Measurements from ENCODE around the gene PRKACA. TPM values are rescaled to one million over a fixed set of nuclear protein-coding genes. Genes with fewer than 3 reads are reported as not detected.

The PRKACA gene
- total and polyA plus RNA-seq, 2 donors (not counting 3 experiments of a cell fraction or from before 2014, with no cell fraction given), result 44.2 to 97.5 TPM

DNA sequence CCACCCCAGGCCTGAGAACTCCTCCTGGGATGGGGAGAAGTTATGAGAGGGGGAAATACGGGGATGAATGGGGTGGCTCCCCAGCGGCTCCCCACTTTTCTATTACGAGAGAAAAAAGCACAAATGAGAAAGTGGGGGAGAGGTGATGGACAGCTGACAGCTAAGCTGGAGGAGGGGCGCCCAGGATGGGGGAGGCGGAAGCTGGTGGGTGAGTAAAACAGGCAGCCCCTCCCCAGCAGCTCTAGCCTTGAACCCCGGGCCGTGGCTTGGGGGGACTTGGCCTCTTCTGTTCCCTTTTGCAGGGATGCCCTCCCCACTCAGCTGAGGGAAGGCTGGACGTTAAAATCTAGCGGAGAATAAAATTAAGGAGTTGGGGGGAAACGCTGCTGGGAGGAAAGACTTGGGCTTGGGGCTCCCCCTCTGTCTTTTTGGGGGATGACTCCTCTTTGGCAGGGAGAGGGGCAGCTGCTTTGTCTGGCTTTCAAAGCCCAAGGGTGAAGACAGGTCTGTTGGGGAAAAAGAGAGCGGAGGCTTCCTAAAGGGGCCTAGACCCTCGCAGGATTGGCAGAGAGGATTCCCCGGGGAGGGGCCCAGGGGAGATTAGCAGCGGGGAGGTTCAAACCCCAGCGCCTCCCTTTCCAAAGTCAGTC is 25.6 kb downstream of the PRKACA start:
- FAIRE-seq (no peak), DNase-seq (ENCODE audit: low read depth, low spot score) (no peak)
- Histone ChIP-seq H3K36me3 (ENCODE audit: control insufficient read depth in 2 of 2, extremely low read depth in 1 of 2, insufficient read depth in 2 of 2, low read length in 2 of 2) (peaks cover 0 to 11% of the 10 kb centered on the region in 2 experiments), H3K9ac (replicated peaks; ENCODE audit: extremely low read depth, insufficient read depth, low read length) (no peak overlapping the region), H3K9me1 (replicated peaks; ENCODE audit: control insufficient read depth, extremely low read depth, insufficient read depth, low read length) (no peaks in the 10 kb centered on the region), H3K4me2 (ENCODE audit: insufficient read depth, low read length) (peak overlapping the region; percentile 94), H3K79me2 (ENCODE audit: control insufficient read depth, insufficient read depth, low read length) (no peaks in the 10 kb centered on the region), H3K27ac (ENCODE audit: insufficient read depth, low read depth, low read length) (no peak overlapping the region), H3K4me1 (ENCODE audit: control insufficient read depth, extremely low read depth, insufficient read depth, low read length) (peaks cover 9% of the 10 kb centered on the region), H2AFZ (ENCODE audit: low read depth, low read length) (no peak overlapping the region), H3K27me3 (ENCODE audit: control insufficient read depth in 2 of 2, insufficient read depth in 2 of 2, low read length in 2 of 2) (no peaks in the 10 kb centered on the region), H3K9me3 (replicated peaks; ENCODE audit: control insufficient read depth, insufficient read depth, low read length) (peaks cover 3% of the 10 kb centered on the region), H4K20me1 (replicated peaks; ENCODE audit: control insufficient read depth, extremely low read depth, insufficient read depth, low read length) (no peaks in the 10 kb centered on the region), H3K4me3 (replicated peaks in 1 of 3; ENCODE audit: insufficient read depth in 1 of 3, low read depth in 1 of 3, low read length in 3 of 3) (peak overlapping the region; percentile 52 to 94 (median 86))
- TSS peak; percentile 73 for BruUV-seq (replicated peaks)
- dilution Hi-C loops (cut with MboI; ENCODE audit: extremely low pct_ligation_motif_present, low sequenced_read_pairs) (no loop called here), intact Hi-C loops (cut with micrococcal nuclease) (loop anchor here (1.0 to 2.0 kb wide), 2 partner anchors 25 to 44 kb away; partner anchors contain the start of genes ASF1B and PRKACA)
- ChIA-PET POLR2A (no interaction called here), CTCF (interaction anchor here (0.7 to 1.3 kb wide), 2 partner anchors 20 to 321 kb away, joined by 4 to 5 read pairs; partner anchors contain the start of gene MISP3)
- TF ChIP-seq POLR2AphosphoS5 (IDR thresholded peaks at IDR 0.05; ENCODE audit: insufficient read depth, low read depth, low read length) (no peak), JUN (IDR thresholded peaks at IDR 0.05; ENCODE audit: borderline replicate concordance, insufficient read depth, insufficient read length, low read depth) (no peak), FOS (IDR thresholded peaks at IDR 0.05; ENCODE audit: borderline replicate concordance, insufficient read depth, low read length) (no peak), EZH2 (IDR thresholded peaks at IDR 0.05; ENCODE audit: borderline replicate concordance, low read depth, low read length, severe bottlenecking) (no peak), GATA2 (IDR thresholded peaks at IDR 0.05; ENCODE audit: insufficient read depth, insufficient read length, low read depth, low read length) (no peak), POLR2A (IDR thresholded peaks at IDR 0.05; ENCODE audit: low read depth, low read length) (no peak), MYC (IDR thresholded peaks at IDR 0.05; ENCODE audit: low read depth, low read length) (no peak)
- TF ChIP-seq, protein P1, sequence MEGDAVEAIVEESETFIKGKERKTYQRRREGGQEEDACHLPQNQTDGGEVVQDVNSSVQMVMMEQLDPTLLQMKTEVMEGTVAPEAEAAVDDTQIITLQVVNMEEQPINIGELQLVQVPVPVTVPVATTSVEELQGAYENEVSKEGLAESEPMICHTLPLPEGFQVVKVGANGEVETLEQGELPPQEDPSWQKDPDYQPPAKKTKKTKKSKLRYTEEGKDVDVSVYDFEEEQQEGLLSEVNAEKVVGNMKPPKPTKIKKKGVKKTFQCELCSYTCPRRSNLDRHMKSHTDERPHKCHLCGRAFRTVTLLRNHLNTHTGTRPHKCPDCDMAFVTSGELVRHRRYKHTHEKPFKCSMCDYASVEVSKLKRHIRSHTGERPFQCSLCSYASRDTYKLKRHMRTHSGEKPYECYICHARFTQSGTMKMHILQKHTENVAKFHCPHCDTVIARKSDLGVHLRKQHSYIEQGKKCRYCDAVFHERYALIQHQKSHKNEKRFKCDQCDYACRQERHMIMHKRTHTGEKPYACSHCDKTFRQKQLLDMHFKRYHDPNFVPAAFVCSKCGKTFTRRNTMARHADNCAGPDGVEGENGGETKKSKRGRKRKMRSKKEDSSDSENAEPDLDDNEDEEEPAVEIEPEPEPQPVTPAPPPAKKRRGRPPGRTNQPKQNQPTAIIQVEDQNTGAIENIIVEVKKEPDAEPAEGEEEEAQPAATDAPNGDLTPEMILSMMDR (IDR thresholded peaks at IDR 0.05; ENCODE audit: extremely low read depth in 1 of 2, insufficient read depth in 1 of 2, low read depth in 1 of 2, low read length in 2 of 2), result no peak
- TF ChIP-seq, protein P2, sequence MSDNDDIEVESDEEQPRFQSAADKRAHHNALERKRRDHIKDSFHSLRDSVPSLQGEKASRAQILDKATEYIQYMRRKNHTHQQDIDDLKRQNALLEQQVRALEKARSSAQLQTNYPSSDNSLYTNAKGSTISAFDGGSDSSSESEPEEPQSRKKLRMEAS (IDR thresholded peaks at IDR 0.05; ENCODE audit: insufficient read depth, insufficient read length), result no peak

Data from endothelial cell of umbilical vein (primary cell).